HepG2 (cell line): ENCODE data around the gene TRPM6. TPM values are rescaled to one million over a fixed set of nuclear protein-coding genes. Genes with fewer than 3 reads are reported as not detected.

Source experiments
- ATAC-seq: fragments of 200-7000 bp; cut with Tn5 transposase; 3 replicates; pipeline ENCODE4 v1.9.1; 2020; ENCODE audit warnings: mild to moderate bottlenecking, moderate library complexity
- BruUV-seq: library from RNA; stranded (reverse); fragments of 400-500 nt; replicated peaks from 2 replicates; lab custom pipeline; 2021; lab: Mats Ljungman, UMichigan
- CTCF ChIA-PET: fragments of 300-600 bp; formaldehyde crosslinking; extraction: SDS; loops from one replicate; lab custom pipeline; 2021; ENCODE audit warnings: low total read pairs, inconsistent platforms, low intra/inter-chr PET ratio; lab: Yijun Ruan, JAX
- POLR2A ChIA-PET: fragments of 350-600 bp; sonication (Branson Sonifier 250); formaldehyde crosslinking; loops from one replicate; lab custom pipeline; 2020; ENCODE audit warnings: antibody characterized with exemption, inconsistent platforms; lab: Yijun Ruan, JAX
- DNase-seq: peaks from one replicate; pipeline ENCODE4 v3.0.0-alpha.2; 2015; ENCODE audit warnings: low spot score
- FAIRE-seq: peaks from 3 replicates; lab custom pipeline; 2011; peaks lifted over from hg19 to GRCh38; lab: Jason Lieb, UNC
- H2AFZ ChIP-seq: one replicate; pipeline ENCODE4 v1.6.1; 2011; ENCODE audit warnings: low read length, inconsistent platforms
- H3K27ac ChIP-seq: fragments of 300-600 bp; 3 replicates; pipeline ENCODE4 v1.8.0; 2011; ENCODE audit warnings: mixed run types, mild to moderate bottlenecking, mixed read lengths, low read length, inconsistent platforms; ENCODE audit not compliant: insufficient read depth; ENCODE audit errors: extremely low read length
- H3K27me3 ChIP-seq, 2 experiments: fragments of 200-600 bp in 1 of 2; 2 replicates in 1 of 2; 3 replicates in 1 of 2; pipeline versions ENCODE4 v1.6.0 to v1.8.0; 2011; ENCODE audit warnings: low read length in 2 of 2, mild to moderate bottlenecking in 2 of 2, moderate library complexity in 2 of 2, inconsistent platforms in 1 of 2; ENCODE audit not compliant: insufficient read depth in 2 of 2, control insufficient read depth in 1 of 2
- H3K36me3 ChIP-seq, 2 experiments: fragments of 200-600 bp in 1 of 2; replicated peaks in 1 of 2; 2 replicates in 1 of 2; 3 replicates in 1 of 2; pipeline versions ENCODE4 v1.5.1 to v1.8.0; 2011; ENCODE audit warnings: low read length in 2 of 2, inconsistent platforms in 1 of 2; ENCODE audit not compliant: insufficient read depth in 2 of 2, control insufficient read depth in 1 of 2
- H3K4me1 ChIP-seq: 2 replicates; pipeline ENCODE4 v1.5.1; 2012; ENCODE audit warnings: low read length, inconsistent platforms; ENCODE audit not compliant: insufficient read depth
- H3K4me2 ChIP-seq: 2 replicates; pipeline ENCODE4 v1.6.0; 2011; ENCODE audit warnings: low read depth, low read length, inconsistent platforms
- H3K4me3 ChIP-seq, 3 experiments: fragments of 200-600 bp in 1 of 3; sonication (generic), shearing (Covaris generic) in 1 of 3; replicated peaks in 1 of 3; 2 replicates each; pipeline ENCODE4 v1.5.1; 2011 to 2016; ENCODE audit warnings: low read length in 3 of 3, inconsistent platforms in 2 of 3, low read depth in 2 of 3, mild to moderate bottlenecking in 2 of 3, control low read depth in 1 of 3, mixed read lengths in 1 of 3; ENCODE audit not compliant: insufficient read depth in 1 of 3
- H3K79me2 ChIP-seq: one replicate; pipeline ENCODE4 v1.6.1; 2011; ENCODE audit warnings: low read length, inconsistent platforms; ENCODE audit not compliant: insufficient read depth
- H3K9ac ChIP-seq: 2 replicates; pipeline ENCODE4 v1.6.0; 2011; ENCODE audit warnings: mild to moderate bottlenecking, low read depth, low read length, inconsistent platforms; ENCODE audit not compliant: insufficient read depth
- H3K9me3 ChIP-seq: 2 replicates; pipeline ENCODE4 v1.5.1; 2012; ENCODE audit warnings: mild to moderate bottlenecking, low read length
- H4K20me1 ChIP-seq: 2 replicates; pipeline ENCODE4 v1.6.0; 2011; ENCODE audit warnings: inconsistent platforms, mild to moderate bottlenecking, low read length, moderate library complexity; ENCODE audit not compliant: insufficient read depth
- ETS1 ChIP-seq: sonication (generic); formaldehyde crosslinking; IDR thresholded peaks from 2 replicates; pipeline ENCODE4 v1.4.0; 2020; ENCODE audit warnings: missing genetic modification reagents
- GTF3A ChIP-seq: sonication (generic); formaldehyde crosslinking; conservative IDR thresholded peaks from 2 replicates; pipeline ENCODE4 v1.4.0; 2020; ENCODE audit warnings: mild to moderate bottlenecking, missing genetic modification reagents
- HES4 ChIP-seq: sonication (generic); formaldehyde crosslinking; IDR thresholded peaks from 2 replicates; pipeline ENCODE4 v1.9.0; 2021; ENCODE audit warnings: mild to moderate bottlenecking, missing genetic modification reagents, borderline replicate concordance
- KAT7 ChIP-seq: IDR thresholded peaks from 2 replicates; pipeline ENCODE4 v1.6.1; 2018; ENCODE audit warnings: borderline replicate concordance, missing compliant biosample characterization
- MIER3 ChIP-seq: IDR thresholded peaks from 2 replicates; pipeline ENCODE4 v1.6.1; 2016; ENCODE audit warnings: missing compliant biosample characterization, borderline replicate concordance
- RFX3 ChIP-seq: IDR thresholded peaks from 2 replicates; pipeline ENCODE4 v1.6.1; 2016; ENCODE audit warnings: missing biosample characterization, missing genetic modification reagents
- SMC3 ChIP-seq: IDR thresholded peaks from 2 replicates; pipeline ENCODE4 v1.6.1; 2011; ENCODE audit warnings: low read length, improper control_type of control experiment
- SRF ChIP-seq: IDR thresholded peaks from 2 replicates; pipeline ENCODE4 v1.6.1; 2011; ENCODE audit warnings: mild to moderate bottlenecking, low read depth, low read length, moderate library complexity
- TMF1 ChIP-seq: sonication (generic); formaldehyde crosslinking; IDR thresholded peaks from 2 replicates; pipeline ENCODE4 v1.8.1; 2022; ENCODE audit warnings: low read depth, missing genetic modification reagents
- TOE1 ChIP-seq: sonication (generic); formaldehyde crosslinking; IDR thresholded peaks from 2 replicates; pipeline ENCODE4 v1.4.0; 2020; ENCODE audit warnings: mild to moderate bottlenecking, missing genetic modification reagents
- ZNF225 ChIP-seq: sonication (generic); formaldehyde crosslinking; IDR thresholded peaks from 2 replicates; pipeline ENCODE4 v1.4.0; 2020; ENCODE audit warnings: mild to moderate bottlenecking, missing genetic modification reagents
- ZNF7 ChIP-seq: IDR thresholded peaks from 2 replicates; pipeline ENCODE4 v1.6.1; 2016; ENCODE audit warnings: missing biosample characterization, missing genetic modification reagents
- WGBS: methylation state at CpG from one replicate; pipeline ENCODE4 v1.1.6; 2017; ENCODE audit warnings: low lambda C conversion rate; 5-methylcytosine and 5-hydroxymethylcytosine counted together
- in situ Hi-C: cut with HindIII; loops from 2 replicates; pipeline ENCODE4 v1.10.0; 2017; ENCODE audit warnings: low pct_unique_long_range_greater_than_20kb; ENCODE audit not compliant: extremely low pct_ligation_motif_present
- intact Hi-C: fragments of 100-400 bp; cut with micrococcal nuclease; formaldehyde crosslinking; loops from one replicate; pipeline ENCODE4 v1.10.0; 2022; ENCODE audit not compliant: unreplicated experiment
- polyA plus RNA-seq, 8 experiments: library from polyadenylated mRNA; depleted of rRNA in 3 of 8; stranded (reverse) in 7 of 8; unstranded in 1 of 8; fragments of >200 nt; fragmentation: Illumina TruSeq in 4 of 8; extraction: Trizol in 4 of 8; gene quantifications; 2 replicates each; pipeline versions ENCODE4 v1.2.1 to v1.2.3, GENCODE V29; 2011 to 2016; ENCODE audit warnings: low read depth in 4 of 8, missing spikeins in 1 of 8, mixed read lengths in 1 of 8; ENCODE audit not compliant: insufficient read depth in 1 of 8
- total RNA-seq, 5 experiments: library from RNA; depleted of rRNA; stranded (reverse); fragments of >200 nt; fragmentation: Illumina TruSeq; extraction: Trizol; gene quantifications; 2 replicates each; pipeline ENCODE4 v1.2.3, GENCODE V29; 2016; ENCODE audit warnings: low read depth in 1 of 5

TRPM6 gene
- total and polyA plus RNA-seq, 2 of the 13 experiments (the other 11 are each of a cell fraction or from before 2014, with no cell fraction given) = 0.01 to 0.09 TPM

- in situ Hi-C loops = no loop called here
- BruUV-seq = no TSS peak
Measured at GRCh38 chr9:74872619-74873233, 15.0 kb downstream of the TRPM6 start.

GRCh38 chr9:74867483-74867882 is 20.2 kb downstream of the TRPM6 start:
- FAIRE-seq (no peak), ATAC-seq (no peak), DNase-seq (no peak)
- CTCF ChIA-PET = no interaction called here
- no peaks in the 10 kb centered on the region for H3K9me3 ChIP-seq
- no peak overlapping the region for H3K27ac ChIP-seq
- no peak overlapping the region for H3K9ac ChIP-seq
- no peaks in the 10 kb centered on the region for H3K36me3 ChIP-seq
- no peak overlapping the region for H3K4me3 ChIP-seq
- no peak overlapping the region for H3K4me2 ChIP-seq
- in situ Hi-C loops = no loop called here
- H3K27me3 ChIP-seq = no peaks in the 10 kb centered on the region
- H2AFZ ChIP-seq = no peak overlapping the region
- POLR2A ChIA-PET = no interaction called here
- TF ChIP-seq RFX3 = no peak
- TF ChIP-seq MIER3 (CRISPR knock-in tag) = no peak
- no peak for TF ChIP-seq TMF1
- no peak for TF ChIP-seq SMC3
- TF ChIP-seq ETS1 = no peak
- no peak for TF ChIP-seq ZNF7 (CRISPR knock-in tag)
- no peak for TF ChIP-seq HES4 (CRISPR knock-in tag)
- TF ChIP-seq SRF = no peak
- no peak for TF ChIP-seq TOE1 (CRISPR knock-in tag)
- 62% methylated on average over 4 of the region's 4 CpGs for WGBS
- no peaks in the 10 kb centered on the region for H3K4me1 ChIP-seq
- intact Hi-C loops = no loop called here
- no peaks in the 10 kb centered on the region for H4K20me1 ChIP-seq
- no peaks in the 10 kb centered on the region for H3K79me2 ChIP-seq
- BruUV-seq = no TSS peak

More at GRCh38 chr9:74872619-74873233, 15.0 kb downstream of the TRPM6 start:
- intact Hi-C loops = no loop called here
- no peak overlapping the region for H3K4me2 ChIP-seq
- DNase-seq (no peak), FAIRE-seq (no peak)
- H3K4me1 ChIP-seq = no peaks in the 10 kb centered on the region
- no peak overlapping the region for H3K9ac ChIP-seq
- no peak overlapping the region for H3K4me3 ChIP-seq
- POLR2A ChIA-PET = no interaction called here
- H3K27me3 ChIP-seq = no peaks in the 10 kb centered on the region
- H3K27ac ChIP-seq = no peak overlapping the region
- no peak overlapping the region for H2AFZ ChIP-seq
- no peaks in the 10 kb centered on the region for H4K20me1 ChIP-seq
- TF ChIP-seq GTF3A (CRISPR knock-in tag) = no peak
- no peak for TF ChIP-seq ZNF225
- TF ChIP-seq KAT7 (CRISPR knock-in tag) = no peak
- TF ChIP-seq, all 625 proteins: peak for 0
- no peak for ATAC-seq
- 67% methylated on average over 8 of the region's 9 CpGs for WGBS
- no peaks in the 10 kb centered on the region for H3K79me2 ChIP-seq
- no peaks in the 10 kb centered on the region for H3K9me3 ChIP-seq
- CTCF ChIA-PET = no interaction called here
- no peaks in the 10 kb centered on the region for H3K36me3 ChIP-seq
